Mesendoderm (in vitro differentiated cells): Measurements from ENCODE around the gene C5.

ENCODE experiments used
- DNase-seq: peaks from one replicate; pipeline ENCODE4 v3.0.0; 2013
- H2AK5ac ChIP-seq: 2 replicates; pipeline ENCODE4 v1.6.1; 2013; ENCODE audit warnings: low read length, inconsistent platforms
- H2BK120ac ChIP-seq: 2 replicates; pipeline ENCODE4 v1.6.1; 2013; ENCODE audit warnings: low read depth, mild to moderate bottlenecking, low read length, moderate library complexity, mixed read lengths
- H2BK15ac ChIP-seq: replicated peaks from 2 replicates; pipeline ENCODE4 v1.6.1; 2013; ENCODE audit warnings: low read depth, mild to moderate bottlenecking, moderate library complexity
- H2BK5ac ChIP-seq: 2 replicates; pipeline ENCODE4 v1.6.1; 2013; ENCODE audit warnings: low read length, inconsistent platforms
- H3K18ac ChIP-seq: 2 replicates; pipeline ENCODE4 v1.6.1; 2013; ENCODE audit warnings: mild to moderate bottlenecking, low read length, mixed read lengths
- H3K23ac ChIP-seq: one replicate; pipeline ENCODE4 v1.6.1; 2013; ENCODE audit warnings: low read length
- H3K27ac ChIP-seq: 2 replicates; pipeline ENCODE4 v1.5.1; 2013; ENCODE audit warnings: low read depth, mild to moderate bottlenecking, inconsistent platforms, low read length, moderate library complexity
- H3K27me3 ChIP-seq: 2 replicates; pipeline ENCODE4 v1.6.1; 2013; ENCODE audit warnings: low read length, control low read depth, mild to moderate bottlenecking, inconsistent platforms; ENCODE audit not compliant: insufficient read depth, poor library complexity
- H3K36me3 ChIP-seq: 2 replicates; pipeline ENCODE4 v1.6.1; 2013; ENCODE audit warnings: low read length, inconsistent platforms; ENCODE audit not compliant: control insufficient read depth, insufficient read depth
- H3K4ac ChIP-seq: one replicate; pipeline ENCODE4 v1.6.1; 2013; ENCODE audit warnings: low read depth, mild to moderate bottlenecking, low read length, moderate library complexity
- H3K4me1 ChIP-seq: 2 replicates; pipeline ENCODE4 v1.6.1; 2013; ENCODE audit warnings: low read depth, low read length, inconsistent platforms; ENCODE audit not compliant: control insufficient read depth
- H3K4me2 ChIP-seq: 2 replicates; pipeline ENCODE4 v1.6.1; 2013; ENCODE audit warnings: low read length
- H3K4me3 ChIP-seq: 2 replicates; pipeline ENCODE4 v1.5.1; 2013; ENCODE audit warnings: mild to moderate bottlenecking, low read length
- H3K56ac ChIP-seq: one replicate; pipeline ENCODE4 v1.6.1; 2013; ENCODE audit warnings: low read length
- H3K79me1 ChIP-seq: 2 replicates; pipeline ENCODE4 v1.6.1; 2013; ENCODE audit warnings: low read length, inconsistent platforms
- H3K79me2 ChIP-seq: 2 replicates; pipeline ENCODE4 v1.6.1; 2013; ENCODE audit warnings: mild to moderate bottlenecking, low read length; ENCODE audit not compliant: control insufficient read depth, insufficient read depth
- H3K9ac ChIP-seq: 2 replicates; pipeline ENCODE4 v1.6.1; 2013; ENCODE audit warnings: low read length, inconsistent platforms
- H4K5ac ChIP-seq: one replicate; pipeline ENCODE4 v1.6.1; 2013; ENCODE audit warnings: low read length
- H4K8ac ChIP-seq: one replicate; pipeline ENCODE4 v1.6.1; 2013; ENCODE audit warnings: low read depth, mild to moderate bottlenecking, control low read depth, low read length, moderate library complexity
- WGBS: extraction: QIAGEN DNeasy Blood & Tissue Kit; methylation state at CpG from one replicate; pipeline ENCODE4 v1.1.7; 2013; ENCODE audit warnings: low lambda C conversion rate, missing lambda C conversion rate; ENCODE audit not compliant: insufficient coverage; ENCODE audit errors: extremely low coverage; 5-methylcytosine and 5-hydroxymethylcytosine counted together

The C5 gene

GRCh38 chr9:120940573-120940972, 109.5 kb downstream of the C5 start:
- no peak overlapping the region for H2BK15ac ChIP-seq
- H4K8ac ChIP-seq: no peak overlapping the region
- no peak overlapping the region for H4K5ac ChIP-seq
- no peak overlapping the region for H3K4ac ChIP-seq
- H3K4me1 ChIP-seq: peaks cover 2% of the 10 kb centered on the region
- no peak overlapping the region for H3K4me2 ChIP-seq
- H3K36me3 ChIP-seq: no peaks in the 10 kb centered on the region
- H3K18ac ChIP-seq: no peak overlapping the region
- DNase-seq: no peak
- no peak overlapping the region for H2AK5ac ChIP-seq
- WGBS: no CpG with 5 or more reads among the region's 10 CpGs
- no peaks in the 10 kb centered on the region for H3K79me1 ChIP-seq
- H3K9ac ChIP-seq: no peak overlapping the region
- no peak overlapping the region for H3K56ac ChIP-seq
- no peak overlapping the region for H2BK120ac ChIP-seq
- no peaks in the 10 kb centered on the region for H3K27me3 ChIP-seq
- no peaks in the 10 kb centered on the region for H3K79me2 ChIP-seq
- H3K27ac ChIP-seq: no peak overlapping the region
- no peak overlapping the region for H3K23ac ChIP-seq
- H2BK5ac ChIP-seq: no peak overlapping the region
- no peak overlapping the region for H3K4me3 ChIP-seq

GRCh38 chr9:120938851-120939250, 111.2 kb downstream of the C5 start:
- no CpG with 5 or more reads among the region's 3 CpGs for WGBS
- Histone ChIP-seq H3K27ac (no peak overlapping the region), H3K4ac (no peak overlapping the region), H3K4me3 (no peak overlapping the region), H2AK5ac (no peak overlapping the region), H3K4me1 (peaks cover 2% of the 10 kb centered on the region), H3K27me3 (no peaks in the 10 kb centered on the region), H3K79me2 (no peaks in the 10 kb centered on the region), H3K9ac (no peak overlapping the region), H3K18ac (no peak overlapping the region), H3K36me3 (no peaks in the 10 kb centered on the region), H4K8ac (no peak overlapping the region), H2BK5ac (no peak overlapping the region), H3K79me1 (no peaks in the 10 kb centered on the region), H3K23ac (no peak overlapping the region), H3K4me2 (no peak overlapping the region), H4K5ac (no peak overlapping the region), H3K56ac (no peak overlapping the region), H2BK15ac (no peak overlapping the region), H2BK120ac (no peak overlapping the region)
- no peak for DNase-seq

GRCh38 chr9:120937596-120937995, 112.5 kb downstream of the C5 start:
- Histone ChIP-seq H3K56ac (no peak overlapping the region), H3K79me1 (no peaks in the 10 kb centered on the region), H3K4me2 (no peak overlapping the region), H2AK5ac (no peak overlapping the region), H2BK5ac (no peak overlapping the region), H3K4ac (no peak overlapping the region), H2BK15ac (no peak overlapping the region), H4K8ac (no peak overlapping the region), H3K27ac (no peak overlapping the region), H3K4me3 (no peak overlapping the region), H3K4me1 (peaks cover 2% of the 10 kb centered on the region), H3K9ac (no peak overlapping the region), H4K5ac (no peak overlapping the region), H2BK120ac (no peak overlapping the region), H3K23ac (no peak overlapping the region), H3K27me3 (no peaks in the 10 kb centered on the region), H3K79me2 (no peaks in the 10 kb centered on the region), H3K36me3 (no peaks in the 10 kb centered on the region), H3K18ac (no peak overlapping the region)
- WGBS: no CpG with 5 or more reads among the region's 1 CpG
- DNase-seq: no peak

GRCh38 chr9:120937127-120937526, 112.9 kb downstream of the C5 start:
- Histone ChIP-seq H4K5ac (no peak overlapping the region), H2BK120ac (no peak overlapping the region), H3K36me3 (no peaks in the 10 kb centered on the region), H4K8ac (no peak overlapping the region), H3K4ac (no peak overlapping the region), H3K56ac (no peak overlapping the region), H3K23ac (no peak overlapping the region), H3K27ac (no peak overlapping the region), H2BK15ac (no peak overlapping the region), H3K4me2 (no peak overlapping the region), H2BK5ac (no peak overlapping the region), H3K27me3 (no peaks in the 10 kb centered on the region), H3K9ac (no peak overlapping the region), H3K79me1 (no peaks in the 10 kb centered on the region), H3K4me1 (no peaks in the 10 kb centered on the region), H3K79me2 (no peaks in the 10 kb centered on the region), H2AK5ac (no peak overlapping the region), H3K18ac (no peak overlapping the region), H3K4me3 (no peak overlapping the region)
- WGBS: no CpG with 5 or more reads among the region's 1 CpG
- no peak for DNase-seq

GRCh38 chr9:120936764-120937122, 113.3 kb downstream of the C5 start:
- no peak overlapping the region for H2BK15ac ChIP-seq
- H3K56ac ChIP-seq: no peak overlapping the region
- no peak overlapping the region for H3K4me2 ChIP-seq
- H3K27ac ChIP-seq: no peak overlapping the region
- no peak overlapping the region for H3K18ac ChIP-seq
- H3K79me1 ChIP-seq: no peaks in the 10 kb centered on the region
- H3K9ac ChIP-seq: no peak overlapping the region
- no peak overlapping the region for H2BK120ac ChIP-seq
- no peak overlapping the region for H3K23ac ChIP-seq
- WGBS: no CpG with 5 or more reads among the region's 2 CpGs
- no peaks in the 10 kb centered on the region for H3K27me3 ChIP-seq
- no peaks in the 10 kb centered on the region for H3K36me3 ChIP-seq
- H3K4ac ChIP-seq: no peak overlapping the region
- no peak overlapping the region for H2BK5ac ChIP-seq
- no peak overlapping the region for H4K5ac ChIP-seq
- H3K79me2 ChIP-seq: no peaks in the 10 kb centered on the region
- H3K4me1 ChIP-seq: no peaks in the 10 kb centered on the region
- no peak overlapping the region for H2AK5ac ChIP-seq
- no peak overlapping the region for H4K8ac ChIP-seq
- no peak overlapping the region for H3K4me3 ChIP-seq
- DNase-seq: no peak

- H3K4ac ChIP-seq: no peak overlapping the region
- peak; percentile 83 for DNase-seq
- no peaks in the 10 kb centered on the region for H3K27me3 ChIP-seq
Observed at GRCh38 chr9:120936011-120936763, 113.9 kb downstream of the C5 start.

More at GRCh38 chr9:120936011-120936763, 113.9 kb downstream of the C5 start:
- no peak overlapping the region for H3K4me3 ChIP-seq
- H4K8ac ChIP-seq: no peak overlapping the region
- no peak overlapping the region for H4K5ac ChIP-seq
- no peak overlapping the region for H3K4me2 ChIP-seq
- no peak overlapping the region for H3K56ac ChIP-seq
- H2BK120ac ChIP-seq: no peak overlapping the region
- no peak overlapping the region for H2BK5ac ChIP-seq
- no peak overlapping the region for H2AK5ac ChIP-seq
- no peaks in the 10 kb centered on the region for H3K79me2 ChIP-seq
- no peak overlapping the region for H2BK15ac ChIP-seq
- H3K9ac ChIP-seq: no peak overlapping the region
- H3K27ac ChIP-seq: no peak overlapping the region
- H3K4me1 ChIP-seq: no peaks in the 10 kb centered on the region
- H3K23ac ChIP-seq: no peak overlapping the region
- no peak overlapping the region for H3K18ac ChIP-seq
- H3K36me3 ChIP-seq: no peaks in the 10 kb centered on the region
- no CpG with 5 or more reads among the region's 10 CpGs for WGBS
- no peaks in the 10 kb centered on the region for H3K79me1 ChIP-seq
